ENCODE data around the gene MARCKS. TPM values are rescaled to one million over a fixed set of nuclear protein-coding genes. Genes with fewer than 3 reads are reported as not detected.

MARCKS gene
- total and polyA plus RNA-seq, 2 of the 13 experiments (the other 11 are each of a cell fraction or from before 2014, with no cell fraction given): 30.5 to 39.5 TPM

DNA sequence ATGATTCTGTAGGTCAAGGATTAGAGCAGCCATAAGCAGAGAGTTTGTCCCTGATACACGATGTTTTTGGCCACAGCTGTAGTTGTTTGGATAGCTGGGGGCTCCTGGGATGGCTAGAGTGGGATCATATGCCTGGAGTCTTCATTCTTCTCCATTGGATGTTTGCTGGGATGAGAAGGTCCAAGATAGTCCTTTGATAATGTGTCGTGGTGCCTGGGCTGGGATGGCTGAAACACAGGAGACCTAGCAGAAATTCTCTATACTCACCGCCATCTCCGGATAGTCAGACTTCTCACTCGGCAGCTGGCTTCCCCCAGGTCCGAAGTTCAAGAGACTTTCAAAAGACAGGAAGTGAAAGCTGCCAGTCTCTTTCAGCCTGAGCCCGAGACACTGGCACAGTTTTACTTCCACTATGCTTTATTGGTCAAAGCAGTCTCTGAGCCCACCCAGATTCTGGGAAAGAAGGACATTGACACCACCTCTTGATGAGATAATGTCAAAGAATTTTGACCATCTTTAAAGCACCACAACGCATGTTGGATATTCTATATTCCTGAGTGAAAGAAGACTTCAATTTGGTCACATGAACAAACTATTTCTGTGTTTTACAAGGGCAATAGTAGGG, 16.0 kb downstream of the MARCKS start (continued):
- TF ChIP-seq ZKSCAN1 (IDR thresholded peaks at IDR 0.05; ENCODE audit: low read length) (no peak), HNRNPK (IDR thresholded peaks at IDR 0.05; ENCODE audit: low read depth, low read length, poor library complexity, severe bottlenecking) (no peak), NR1H2 (CRISPR knock-in tag; IDR thresholded peaks at IDR 0.05; ENCODE audit: borderline replicate concordance, low read depth) (no peak), ZEB1 (IDR thresholded peaks at IDR 0.05; ENCODE audit: insufficient replicate concordance, low read depth) (peak; percentile 20), ZSCAN5A (CRISPR knock-in tag; IDR thresholded peaks at IDR 0.05; ENCODE audit: borderline replicate concordance) (peak; percentile 44; the same call in 1 of the 2 replicates), MTF2 (CRISPR knock-in tag; IDR thresholded peaks at IDR 0.05; ENCODE audit: borderline replicate concordance) (no peak), TP53 (CRISPR knock-in tag; conservative IDR thresholded peaks at IDR 0.05) (no peak), MLXIP (CRISPR knock-in tag; IDR thresholded peaks at IDR 0.05; ENCODE audit: borderline replicate concordance) (no peak), GABPA (IDR thresholded peaks at IDR 0.05; ENCODE audit: low read depth, low read length) (no peak), GABPA (CRISPR knock-in tag; IDR thresholded peaks at IDR 0.05; ENCODE audit: low read depth) (peak; percentile 75), ZNF496 (CRISPR knock-in tag; IDR thresholded peaks at IDR 0.05; ENCODE audit: insufficient replicate concordance) (no peak), CHD2 (IDR thresholded peaks at IDR 0.05; ENCODE audit: low read depth, low read length) (no peak), ZNF788 (CRISPR knock-in tag; IDR thresholded peaks at IDR 0.05; ENCODE audit: borderline replicate concordance) (no peak; the same call in 1 of the 2 replicates), FLYWCH1 (CRISPR knock-in tag; IDR thresholded peaks at IDR 0.05) (no peak), ZNF136 (CRISPR knock-in tag; IDR thresholded peaks at IDR 0.05; ENCODE audit: low read depth) (no peak), MED1 (CRISPR knock-in tag; IDR thresholded peaks at IDR 0.05) (peak; percentile 66), ZNF562 (CRISPR knock-in tag; IDR thresholded peaks at IDR 0.05; ENCODE audit: borderline replicate concordance) (no peak), PPARG (CRISPR knock-in tag; conservative IDR thresholded peaks at IDR 0.05) (no peak), ZNF224 (CRISPR knock-in tag; IDR thresholded peaks at IDR 0.05) (no peak)
- TF ChIP-seq, protein P1, sequence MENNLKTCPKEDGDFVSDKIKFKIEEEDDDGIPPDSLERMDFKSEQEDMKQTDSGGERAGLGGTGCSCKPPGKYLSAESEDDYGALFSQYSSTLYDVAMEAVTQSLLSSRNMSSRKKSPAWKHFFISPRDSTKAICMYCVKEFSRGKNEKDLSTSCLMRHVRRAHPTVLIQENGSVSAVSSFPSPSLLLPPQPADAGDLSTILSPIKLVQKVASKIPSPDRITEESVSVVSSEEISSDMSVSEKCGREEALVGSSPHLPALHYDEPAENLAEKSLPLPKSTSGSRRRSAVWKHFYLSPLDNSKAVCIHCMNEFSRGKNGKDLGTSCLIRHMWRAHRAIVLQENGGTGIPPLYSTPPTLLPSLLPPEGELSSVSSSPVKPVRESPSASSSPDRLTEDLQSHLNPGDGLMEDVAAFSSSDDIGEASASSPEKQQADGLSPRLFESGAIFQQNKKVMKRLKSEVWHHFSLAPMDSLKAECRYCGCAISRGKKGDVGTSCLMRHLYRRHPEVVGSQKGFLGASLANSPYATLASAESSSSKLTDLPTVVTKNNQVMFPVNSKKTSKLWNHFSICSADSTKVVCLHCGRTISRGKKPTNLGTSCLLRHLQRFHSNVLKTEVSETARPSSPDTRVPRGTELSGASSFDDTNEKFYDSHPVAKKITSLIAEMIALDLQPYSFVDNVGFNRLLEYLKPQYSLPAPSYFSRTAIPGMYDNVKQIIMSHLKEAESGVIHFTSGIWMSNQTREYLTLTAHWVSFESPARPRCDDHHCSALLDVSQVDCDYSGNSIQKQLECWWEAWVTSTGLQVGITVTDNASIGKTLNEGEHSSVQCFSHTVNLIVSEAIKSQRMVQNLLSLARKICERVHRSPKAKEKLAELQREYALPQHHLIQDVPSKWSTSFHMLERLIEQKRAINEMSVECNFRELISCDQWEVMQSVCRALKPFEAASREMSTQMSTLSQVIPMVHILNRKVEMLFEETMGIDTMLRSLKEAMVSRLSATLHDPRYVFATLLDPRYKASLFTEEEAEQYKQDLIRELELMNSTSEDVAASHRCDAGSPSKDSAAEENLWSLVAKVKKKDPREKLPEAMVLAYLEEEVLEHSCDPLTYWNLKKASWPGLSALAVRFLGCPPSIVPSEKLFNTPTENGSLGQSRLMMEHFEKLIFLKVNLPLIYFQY (CRISPR knock-in tag; IDR thresholded peaks at IDR 0.05; ENCODE audit: borderline replicate concordance): no peak
- TF ChIP-seq, protein P2, sequence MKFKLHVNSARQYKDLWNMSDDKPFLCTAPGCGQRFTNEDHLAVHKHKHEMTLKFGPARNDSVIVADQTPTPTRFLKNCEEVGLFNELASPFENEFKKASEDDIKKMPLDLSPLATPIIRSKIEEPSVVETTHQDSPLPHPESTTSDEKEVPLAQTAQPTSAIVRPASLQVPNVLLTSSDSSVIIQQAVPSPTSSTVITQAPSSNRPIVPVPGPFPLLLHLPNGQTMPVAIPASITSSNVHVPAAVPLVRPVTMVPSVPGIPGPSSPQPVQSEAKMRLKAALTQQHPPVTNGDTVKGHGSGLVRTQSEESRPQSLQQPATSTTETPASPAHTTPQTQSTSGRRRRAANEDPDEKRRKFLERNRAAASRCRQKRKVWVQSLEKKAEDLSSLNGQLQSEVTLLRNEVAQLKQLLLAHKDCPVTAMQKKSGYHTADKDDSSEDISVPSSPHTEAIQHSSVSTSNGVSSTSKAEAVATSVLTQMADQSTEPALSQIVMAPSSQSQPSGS (CRISPR knock-in tag; IDR thresholded peaks at IDR 0.05): no peak
